ENCODE results near the gene FBXW9.

GRCh38 chr19:12647490-12648071 is 48.9 kb downstream of the FBXW9 start:
- TF ChIP-seq POLR2A (IDR thresholded peaks at IDR 0.05) (no peak), CTCF (IDR thresholded peaks at IDR 0.05) (no peak)
